CD14-positive monocyte (primary cell): Measurements from ENCODE around the gene GFOD1. TPM values are rescaled to one million over a fixed set of nuclear protein-coding genes. Genes with fewer than 3 reads are reported as not detected.

Source experiments
- DNase-seq, 3 donors: peaks; one replicate each; pipeline ENCODE4 v3.0.0-alpha.2; 2011 to 2022
- H2AFZ ChIP-seq: 2 replicates; pipeline ENCODE4 v1.6.0; 2012; ENCODE audit warnings: mild to moderate bottlenecking, low read depth, low read length, inconsistent platforms; ENCODE audit not compliant: insufficient read depth, poor library complexity, severe bottlenecking
- H3K27ac ChIP-seq, 2 donors: 1 replicate in 1 of 2; 2 replicates in 1 of 2; pipeline ENCODE4 v1.5.1; 2012 to 2013; ENCODE audit warnings: low read length in 2 of 2, control low read depth in 1 of 2, inconsistent platforms in 1 of 2, low read depth in 1 of 2, mild to moderate bottlenecking in 1 of 2
- H3K27me3 ChIP-seq, 2 donors: one replicate each; pipeline versions ENCODE4 v1.6.0 to v1.6.1; 2011 to 2013; ENCODE audit warnings: low read length in 2 of 2; ENCODE audit not compliant: control insufficient read depth in 2 of 2, insufficient read depth in 2 of 2
- H3K36me3 ChIP-seq, 2 donors: replicated peaks in 1 of 2; 1 replicate in 1 of 2; 2 replicates in 1 of 2; pipeline versions ENCODE4 v1.5.1 to v1.6.1; 2012 to 2013; ENCODE audit warnings: low read length in 2 of 2, control low read depth in 1 of 2, inconsistent platforms in 1 of 2, mild to moderate bottlenecking in 1 of 2; ENCODE audit not compliant: insufficient read depth in 2 of 2, control insufficient read depth in 1 of 2
- H3K4me1 ChIP-seq, 2 donors: 1 replicate in 1 of 2; 2 replicates in 1 of 2; pipeline versions ENCODE4 v1.5.1 to v1.6.1; 2012 to 2013; ENCODE audit warnings: low read length in 2 of 2, control low read depth in 1 of 2, inconsistent platforms in 1 of 2, mild to moderate bottlenecking in 1 of 2, moderate library complexity in 1 of 2; ENCODE audit not compliant: insufficient read depth in 2 of 2, control insufficient read depth in 1 of 2
- H3K4me2 ChIP-seq: replicated peaks from 2 replicates; pipeline ENCODE3; 2012; ENCODE audit warnings: low read length, moderate library complexity, mild to moderate bottlenecking; ENCODE audit not compliant: poor library complexity, severe bottlenecking; ENCODE audit errors: extremely low read depth
- H3K4me3 ChIP-seq, 3 experiments: fragments of 200-600 bp in 1 of 3; sonication (generic) in 1 of 3; replicated peaks in 1 of 3; 1 replicate in 2 of 3; 2 replicates in 1 of 3; pipeline ENCODE4 v1.5.1; 2011 to 2013; ENCODE audit warnings: low read length in 3 of 3, mild to moderate bottlenecking in 3 of 3, control low read depth in 2 of 3, low read depth in 2 of 3, inconsistent platforms in 1 of 3, moderate library complexity in 1 of 3
- H3K79me2 ChIP-seq: 2 replicates; pipeline ENCODE4 v1.6.0; 2012; ENCODE audit warnings: mild to moderate bottlenecking, control low read depth, inconsistent platforms, low read length, moderate library complexity; ENCODE audit not compliant: insufficient read depth
- H3K9ac ChIP-seq: 2 replicates; pipeline ENCODE4 v1.6.0; 2017; ENCODE audit warnings: low read length, mild to moderate bottlenecking; ENCODE audit not compliant: insufficient read depth, poor library complexity, severe bottlenecking
- H3K9me3 ChIP-seq, 2 donors: replicated peaks in 1 of 2; 1 replicate in 1 of 2; 2 replicates in 1 of 2; pipeline versions ENCODE4 v1.5.1 to v1.6.1; 2012 to 2013; ENCODE audit warnings: low read length in 2 of 2, control low read depth in 1 of 2; ENCODE audit not compliant: control insufficient read depth in 1 of 2, insufficient read depth in 1 of 2
- H4K20me1 ChIP-seq: 2 replicates; pipeline ENCODE4 v1.6.0; 2012; ENCODE audit warnings: mild to moderate bottlenecking, low read length, control low read depth, moderate library complexity; ENCODE audit not compliant: insufficient read depth
- H3K27ac Mint-ChIP-seq, 7 donors: one replicate each; pipeline ENCODE4 v1.8.0; 2020; ENCODE audit warnings: mild to moderate bottlenecking in 7 of 7, mixed read lengths in 7 of 7, moderate library complexity in 6 of 7, inconsistent platforms in 2 of 7
- H3K27me3 Mint-ChIP-seq, 3 donors: one replicate each; pipeline ENCODE4 v1.8.0; 2021 to 2022; ENCODE audit warnings: low read depth in 3 of 3, mild to moderate bottlenecking in 3 of 3, mixed read lengths in 3 of 3, moderate library complexity in 3 of 3, inconsistent platforms in 1 of 3
- H3K36me3 Mint-ChIP-seq, 2 donors: one replicate each; pipeline ENCODE4 v1.8.0; 2020; ENCODE audit warnings: mixed read lengths in 2 of 2, inconsistent platforms in 1 of 2, mild to moderate bottlenecking in 1 of 2
- H3K4me1 Mint-ChIP-seq: one replicate; pipeline ENCODE4 v1.8.0; 2020; ENCODE audit warnings: mild to moderate bottlenecking, mixed read lengths
- H3K4me3 Mint-ChIP-seq, 2 donors: one replicate each; pipeline ENCODE4 v1.8.0; 2020; ENCODE audit warnings: mild to moderate bottlenecking in 2 of 2, mixed read lengths in 2 of 2, moderate library complexity in 1 of 2
- H3K9me3 Mint-ChIP-seq, 7 donors: one replicate each; pipeline ENCODE4 v1.8.0; 2020 to 2022; ENCODE audit warnings: mixed read lengths in 7 of 7, mild to moderate bottlenecking in 6 of 7, moderate library complexity in 6 of 7, inconsistent platforms in 2 of 7
- WGBS: methylation state at CpG from one replicate; pipeline ENCODE4 v1.1.5; 2013; ENCODE audit warnings: missing lambda C conversion rate; ENCODE audit not compliant: insufficient coverage; 5-methylcytosine and 5-hydroxymethylcytosine counted together
- intact Hi-C, 2 donors: fragments of 100-400 bp; cut with micrococcal nuclease; formaldehyde crosslinking; loops; one replicate each; pipeline versions ENCODE4 v1.15.0 to v1.15.1; 2023
- polyA plus RNA-seq, 3 donors: library from polyadenylated mRNA; depleted of rRNA in 1 of 3; unstranded in 2 of 3; stranded (reverse) in 1 of 3; fragments of 300-500 nt in 2 of 3; fragments of >200 nt in 1 of 3; fragmentation: Illumina TruSeq in 2 of 3; gene quantifications; 1 replicate in 2 of 3; 2 replicates in 1 of 3; pipeline ENCODE4 v1.2.3, GENCODE V29; 2012 to 2021
- TF ChIP-seq, protein P1 (sequence below): fragments of 200-600 bp; IDR thresholded peaks from one replicate; pipeline ENCODE4 v1.8.0; 2022; ENCODE audit warnings: antibody characterized with exemption, mild to moderate bottlenecking

The GFOD1 gene
- polyA plus RNA-seq, 3 donors: 2.4 to 8.7 (median 2.4) TPM

GRCh38 chr6:13466304-13467215 is 20.8 kb downstream of the GFOD1 start:
- DNase-seq: peak in 1 of 3 donors; percentile 44
- no peaks in the 10 kb centered on the region for H3K9me3 ChIP-seq
- H3K27me3 ChIP-seq: no peaks in the 10 kb centered on the region
- peaks cover 49% of the 10 kb centered on the region for H3K4me1 Mint-ChIP-seq
- H3K36me3 ChIP-seq: peaks cover 0 to 6% of the 10 kb centered on the region in 2 donors
- peaks cover 28 to 29% of the 10 kb centered on the region in 2 donors for H3K36me3 Mint-ChIP-seq
- H3K4me2 ChIP-seq: no peak overlapping the region
- no CpG with 5 or more reads among the region's 6 CpGs for WGBS
- H3K4me3 Mint-ChIP-seq: no peak overlapping the region
- H3K27ac ChIP-seq: peak overlapping the region in 1 of 2 donors; percentile 39
- H3K79me2 ChIP-seq: peaks cover 9% of the 10 kb centered on the region
- H3K9me3 Mint-ChIP-seq: no peaks in the 10 kb centered on the region
- H4K20me1 ChIP-seq: no peaks in the 10 kb centered on the region
- TF ChIP-seq, protein P1, sequence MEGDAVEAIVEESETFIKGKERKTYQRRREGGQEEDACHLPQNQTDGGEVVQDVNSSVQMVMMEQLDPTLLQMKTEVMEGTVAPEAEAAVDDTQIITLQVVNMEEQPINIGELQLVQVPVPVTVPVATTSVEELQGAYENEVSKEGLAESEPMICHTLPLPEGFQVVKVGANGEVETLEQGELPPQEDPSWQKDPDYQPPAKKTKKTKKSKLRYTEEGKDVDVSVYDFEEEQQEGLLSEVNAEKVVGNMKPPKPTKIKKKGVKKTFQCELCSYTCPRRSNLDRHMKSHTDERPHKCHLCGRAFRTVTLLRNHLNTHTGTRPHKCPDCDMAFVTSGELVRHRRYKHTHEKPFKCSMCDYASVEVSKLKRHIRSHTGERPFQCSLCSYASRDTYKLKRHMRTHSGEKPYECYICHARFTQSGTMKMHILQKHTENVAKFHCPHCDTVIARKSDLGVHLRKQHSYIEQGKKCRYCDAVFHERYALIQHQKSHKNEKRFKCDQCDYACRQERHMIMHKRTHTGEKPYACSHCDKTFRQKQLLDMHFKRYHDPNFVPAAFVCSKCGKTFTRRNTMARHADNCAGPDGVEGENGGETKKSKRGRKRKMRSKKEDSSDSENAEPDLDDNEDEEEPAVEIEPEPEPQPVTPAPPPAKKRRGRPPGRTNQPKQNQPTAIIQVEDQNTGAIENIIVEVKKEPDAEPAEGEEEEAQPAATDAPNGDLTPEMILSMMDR: no peak
- H3K9ac ChIP-seq: no peak overlapping the region
- intact Hi-C loops: loop anchor here in 1 of 2 donors (2.0 kb wide), 1 partner anchor 20 kb away; the partner anchor contains the start of gene GFOD1
- H3K27ac Mint-ChIP-seq: peak overlapping the region in 6 of 7 donors; percentile 72 to 95 (median 82)
- H3K4me1 ChIP-seq: peaks cover 37 to 39% of the 10 kb centered on the region in 2 donors
- no peak overlapping the region for H2AFZ ChIP-seq
- peaks cover 0 to 3% (median 0%) of the 10 kb centered on the region in 3 donors for H3K27me3 Mint-ChIP-seq
- no peak overlapping the region for H3K4me3 ChIP-seq

- Histone ChIP-seq H3K4me1 (peaks cover 44 to 47% of the 10 kb centered on the region in 2 donors), H3K4me3 (no peak overlapping the region), H4K20me1 (no peaks in the 10 kb centered on the region), H3K4me2 (no peak overlapping the region), H3K27ac (peak overlapping the region in 1 of 2 donors; percentile 58), H3K9ac (no peak overlapping the region), H3K9me3 (no peaks in the 10 kb centered on the region), H2AFZ (no peak overlapping the region), H3K27me3 (no peaks in the 10 kb centered on the region), H3K79me2 (peaks cover 9% of the 10 kb centered on the region), H3K36me3 (peaks cover 0 to 6% of the 10 kb centered on the region in 2 donors)
- TF ChIP-seq, protein P1: no peak
- intact Hi-C loops: loop anchor here in 1 of 2 donors (2.0 kb wide), 1 partner anchor 21 kb away; the partner anchor contains the start of gene GFOD1
- peaks cover 57% of the 10 kb centered on the region for H3K4me1 Mint-ChIP-seq
- WGBS: no CpG with 5 or more reads among the region's 1 CpG
- DNase-seq: peak in 2 of 3 donors; percentile 54 to 58
- no peaks in the 10 kb centered on the region for H3K9me3 Mint-ChIP-seq
- peaks cover 26 to 31% of the 10 kb centered on the region in 2 donors for H3K36me3 Mint-ChIP-seq
- peaks cover 0 to 3% (median 0%) of the 10 kb centered on the region in 3 donors for H3K27me3 Mint-ChIP-seq
- no peak overlapping the region for H3K4me3 Mint-ChIP-seq
- peak overlapping the region; percentile 33 to 95 (median 80) for H3K27ac Mint-ChIP-seq
Observed at GRCh38 chr6:13465734-13466133, 21.7 kb downstream of the GFOD1 start.
